ENCODE measurements around the gene ADCY9.

Gene ADCY9

GRCh38 chr16:3999479-4000325 lies 116.5 kb downstream of the ADCY9 start:
- Histone ChIP-seq H3K4me1 (ENCODE audit: control insufficient read depth, insufficient read depth, low read length) (peaks cover 19% of the 10 kb centered on the region), H3K27ac (ENCODE audit: low read depth, low read length) (0 out of 2 replicates have a peak overlapping the region, but pooled peaks have one; percentile 5), H3K4me3 (ENCODE audit: low read depth, low read length) (no peak overlapping the region), H3K36me3 (ENCODE audit: control insufficient read depth, insufficient read depth, low read length) (no peaks in the 10 kb centered on the region), H3K9me3 (ENCODE audit: control insufficient read depth, insufficient read depth, low read depth, low read length) (no peaks in the 10 kb centered on the region), H3K9ac (ENCODE audit: low read length) (peak overlapping the region; percentile 7), H3K27me3 (ENCODE audit: control insufficient read depth, insufficient read depth, low read length) (no peaks in the 10 kb centered on the region)

GRCh38 chr16:3998793-3999478 lies 117.3 kb downstream of the ADCY9 start:
- H3K27ac ChIP-seq (ENCODE audit: low read depth, low read length): 0 out of 2 replicates have a peak overlapping the region, but pooled peaks have one; percentile 5
- H3K9me3 ChIP-seq (ENCODE audit: control insufficient read depth, insufficient read depth, low read depth, low read length): no peaks in the 10 kb centered on the region
- H3K4me3 ChIP-seq (ENCODE audit: low read depth, low read length): no peak overlapping the region
- peak overlapping the region; percentile 7 for H3K9ac ChIP-seq (ENCODE audit: low read length)
- H3K36me3 ChIP-seq (ENCODE audit: control insufficient read depth, insufficient read depth, low read length): no peaks in the 10 kb centered on the region
- H3K27me3 ChIP-seq (ENCODE audit: control insufficient read depth, insufficient read depth, low read length): no peaks in the 10 kb centered on the region
- H3K4me1 ChIP-seq (ENCODE audit: control insufficient read depth, insufficient read depth, low read length): peaks cover 18% of the 10 kb centered on the region

DNA sequence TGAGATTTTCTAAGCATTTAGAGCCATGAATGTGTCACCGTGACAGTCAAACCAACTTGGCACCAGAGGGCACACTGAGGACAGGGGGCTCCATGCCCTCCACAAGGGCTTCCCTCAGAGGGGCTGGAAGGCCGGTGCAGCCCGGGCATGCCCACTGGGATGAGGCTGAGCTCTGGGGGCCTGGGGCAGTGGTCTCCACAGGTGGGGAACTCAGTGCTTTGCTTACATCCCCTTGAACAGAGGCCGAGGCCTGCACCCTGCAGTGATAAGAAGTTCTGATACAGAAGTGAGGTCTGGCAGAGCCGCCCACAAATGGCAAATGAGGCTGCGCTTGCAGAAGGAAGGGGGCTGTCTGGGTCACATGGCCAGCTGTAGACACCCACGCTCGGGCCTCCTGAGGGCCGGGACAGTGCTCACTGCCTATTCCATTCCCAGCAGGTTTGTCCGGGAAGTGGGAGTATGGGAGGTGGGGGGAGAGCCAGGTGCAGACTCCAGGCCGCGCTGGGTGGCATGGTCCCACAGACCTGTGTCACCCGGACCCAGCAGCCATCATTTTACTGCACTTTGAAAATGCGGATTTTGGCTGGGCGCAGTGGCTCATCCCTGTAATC lies 118.9 kb downstream of the ADCY9 start:
- no peak overlapping the region for H3K27ac ChIP-seq (ENCODE audit: low read depth, low read length)
- peaks cover 18% of the 10 kb centered on the region for H3K4me1 ChIP-seq (ENCODE audit: control insufficient read depth, insufficient read depth, low read length)
- no peaks in the 10 kb centered on the region for H3K27me3 ChIP-seq (ENCODE audit: control insufficient read depth, insufficient read depth, low read length)
- H3K36me3 ChIP-seq (ENCODE audit: control insufficient read depth, insufficient read depth, low read length): no peaks in the 10 kb centered on the region
- no peak overlapping the region for H3K9ac ChIP-seq (ENCODE audit: low read length)
- H3K4me3 ChIP-seq (ENCODE audit: low read depth, low read length): no peak overlapping the region
- no peaks in the 10 kb centered on the region for H3K9me3 ChIP-seq (ENCODE audit: control insufficient read depth, insufficient read depth, low read depth, low read length)

DNA sequence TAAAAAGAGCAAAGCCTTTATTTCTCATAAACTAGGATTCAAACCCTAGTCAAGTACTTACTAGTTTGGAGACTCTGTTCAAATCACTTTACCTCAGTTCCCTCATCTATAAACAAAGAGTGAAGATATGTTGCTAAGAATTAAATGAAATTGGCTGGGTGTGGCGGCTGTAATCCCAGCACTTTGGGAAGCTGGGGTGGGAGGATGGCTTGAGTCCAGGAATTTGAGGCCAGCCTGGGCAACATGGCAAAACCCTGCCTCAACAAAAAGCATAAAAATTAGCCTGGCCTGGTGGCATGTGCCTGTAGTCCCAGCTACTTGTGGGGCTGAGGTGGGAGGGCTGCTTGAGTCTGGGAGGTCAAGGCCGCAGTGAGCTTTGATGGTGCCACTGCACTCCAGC lies 121.2 kb downstream of the ADCY9 start:
- no peaks in the 10 kb centered on the region for H3K36me3 ChIP-seq (ENCODE audit: control insufficient read depth, insufficient read depth, low read length)
- no peaks in the 10 kb centered on the region for H3K27me3 ChIP-seq (ENCODE audit: control insufficient read depth, insufficient read depth, low read length)
- H3K27ac ChIP-seq (ENCODE audit: low read depth, low read length): no peak overlapping the region
- H3K4me1 ChIP-seq (ENCODE audit: control insufficient read depth, insufficient read depth, low read length): peaks cover 18% of the 10 kb centered on the region
- H3K9me3 ChIP-seq (ENCODE audit: control insufficient read depth, insufficient read depth, low read depth, low read length): no peaks in the 10 kb centered on the region
- H3K4me3 ChIP-seq (ENCODE audit: low read depth, low read length): no peak overlapping the region
- H3K9ac ChIP-seq (ENCODE audit: low read length): no peak overlapping the region

- no peak overlapping the region for H3K27ac ChIP-seq (ENCODE audit: low read depth, low read length)
- H3K9me3 ChIP-seq (ENCODE audit: control insufficient read depth, insufficient read depth, low read depth, low read length): no peaks in the 10 kb centered on the region
- no peaks in the 10 kb centered on the region for H3K36me3 ChIP-seq (ENCODE audit: control insufficient read depth, insufficient read depth, low read length)
- H3K27me3 ChIP-seq (ENCODE audit: control insufficient read depth, insufficient read depth, low read length): no peaks in the 10 kb centered on the region
- H3K4me3 ChIP-seq (ENCODE audit: low read depth, low read length): no peak overlapping the region
- no peak overlapping the region for H3K9ac ChIP-seq (ENCODE audit: low read length)
- H3K4me1 ChIP-seq (ENCODE audit: control insufficient read depth, insufficient read depth, low read length): 0 out of 2 replicates have a peak, but pooled peaks cover 6% of the 10 kb centered on the region
These were observed 123.0 kb downstream of the ADCY9 start for GRCh38 chr16:3993052-3993785.

DNA sequence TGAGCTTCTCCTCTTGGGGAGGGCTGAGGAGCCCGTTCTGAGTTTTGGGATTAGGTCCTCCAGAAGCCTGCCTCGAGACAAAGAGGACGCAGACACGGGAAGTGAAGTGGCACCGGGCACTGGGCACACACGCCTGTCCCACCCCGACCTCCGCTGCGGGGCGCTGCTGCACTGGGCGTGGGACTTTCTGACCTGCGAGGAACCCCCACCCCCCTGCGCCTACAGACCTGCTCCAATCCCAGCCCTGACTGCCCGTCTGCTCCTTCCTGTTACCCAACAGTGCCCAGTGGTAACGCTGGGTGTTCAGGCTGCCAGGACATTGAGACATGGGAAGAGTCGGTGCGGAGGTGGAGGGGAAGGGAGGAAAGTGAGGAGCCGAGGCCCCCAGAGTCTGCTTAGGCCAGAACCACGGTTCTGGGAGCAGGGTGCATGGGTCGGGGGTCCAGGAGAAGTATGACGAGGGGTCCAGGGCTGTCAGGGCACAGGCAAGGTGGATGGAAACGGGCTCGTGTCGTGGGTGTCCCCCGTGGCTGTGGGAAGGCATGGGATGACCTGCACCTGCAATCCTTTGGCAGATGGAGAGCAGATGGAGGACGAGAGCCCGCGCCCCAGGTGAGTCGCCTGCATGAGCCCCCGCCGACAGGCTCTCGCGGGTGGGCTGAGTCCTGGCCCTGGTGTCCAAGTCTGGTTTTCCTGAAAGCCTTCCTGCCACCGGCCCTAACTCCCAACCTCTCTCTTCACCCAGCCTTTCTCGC lies 123.8 kb downstream of the ADCY9 start:
- Histone ChIP-seq H3K36me3 (ENCODE audit: control insufficient read depth, insufficient read depth, low read length) (no peaks in the 10 kb centered on the region), H3K27ac (ENCODE audit: low read depth, low read length) (no peak overlapping the region), H3K4me1 (ENCODE audit: control insufficient read depth, insufficient read depth, low read length) (0 out of 2 replicates have a peak, but pooled peaks cover 5% of the 10 kb centered on the region), H3K4me3 (ENCODE audit: low read depth, low read length) (no peak overlapping the region), H3K9ac (ENCODE audit: low read length) (no peak overlapping the region), H3K27me3 (ENCODE audit: control insufficient read depth, insufficient read depth, low read length) (no peaks in the 10 kb centered on the region), H3K9me3 (ENCODE audit: control insufficient read depth, insufficient read depth, low read depth, low read length) (no peaks in the 10 kb centered on the region)

- H3K27me3 ChIP-seq (ENCODE audit: control insufficient read depth, insufficient read depth, low read length): no peaks in the 10 kb centered on the region
- no peaks in the 10 kb centered on the region for H3K4me1 ChIP-seq (ENCODE audit: control insufficient read depth, insufficient read depth, low read length)
- no peaks in the 10 kb centered on the region for H3K36me3 ChIP-seq (ENCODE audit: control insufficient read depth, insufficient read depth, low read length)
- no peaks in the 10 kb centered on the region for H3K9me3 ChIP-seq (ENCODE audit: control insufficient read depth, insufficient read depth, low read depth, low read length)
- no peak overlapping the region for H3K4me3 ChIP-seq (ENCODE audit: low read depth, low read length)
- no peak overlapping the region for H3K9ac ChIP-seq (ENCODE audit: low read length)
- no peak overlapping the region for H3K27ac ChIP-seq (ENCODE audit: low read depth, low read length)
These were observed 127.4 kb downstream of the ADCY9 start for GRCh38 chr16:3988824-3989223.

GRCh38 chr16:3988011-3988410 lies 128.2 kb downstream of the ADCY9 start:
- H3K9me3 ChIP-seq (ENCODE audit: control insufficient read depth, insufficient read depth, low read depth, low read length): no peaks in the 10 kb centered on the region
- H3K9ac ChIP-seq (ENCODE audit: low read length): no peak overlapping the region
- no peak overlapping the region for H3K4me3 ChIP-seq (ENCODE audit: low read depth, low read length)
- no peaks in the 10 kb centered on the region; the same call in 1 of the 2 replicates for H3K27me3 ChIP-seq (ENCODE audit: control insufficient read depth, insufficient read depth, low read length)
- no peaks in the 10 kb centered on the region for H3K4me1 ChIP-seq (ENCODE audit: control insufficient read depth, insufficient read depth, low read length)
- H3K36me3 ChIP-seq (ENCODE audit: control insufficient read depth, insufficient read depth, low read length): no peaks in the 10 kb centered on the region
- no peak overlapping the region for H3K27ac ChIP-seq (ENCODE audit: low read depth, low read length)

DNA sequence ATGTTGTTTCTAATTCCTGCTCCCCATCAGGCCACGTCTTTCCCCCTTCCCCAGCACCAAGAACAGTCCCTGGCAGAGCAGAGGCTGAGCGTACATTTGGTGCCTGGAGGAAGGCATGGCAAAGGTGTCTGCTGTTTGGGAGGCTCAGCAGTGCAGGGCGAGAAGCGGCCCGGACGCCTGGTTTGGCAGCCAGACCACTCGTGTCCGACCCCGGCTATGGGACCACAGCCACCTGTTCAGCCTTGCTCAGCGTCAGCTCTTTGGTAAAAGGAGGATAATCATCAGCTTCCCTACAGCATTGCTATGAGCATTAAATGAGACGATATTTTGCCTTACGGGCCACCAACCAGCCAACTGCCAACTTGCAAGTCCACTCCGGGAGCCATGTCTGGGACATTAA lies 129.0 kb downstream of the ADCY9 start:
- Histone ChIP-seq H3K9me3 (ENCODE audit: control insufficient read depth, insufficient read depth, low read depth, low read length) (no peaks in the 10 kb centered on the region), H3K27me3 (ENCODE audit: control insufficient read depth, insufficient read depth, low read length) (no peaks in the 10 kb centered on the region; the same call in 1 of the 2 replicates), H3K27ac (ENCODE audit: low read depth, low read length) (no peak overlapping the region), H3K9ac (ENCODE audit: low read length) (no peak overlapping the region), H3K4me3 (ENCODE audit: low read depth, low read length) (no peak overlapping the region), H3K4me1 (ENCODE audit: control insufficient read depth, insufficient read depth, low read length) (no peaks in the 10 kb centered on the region), H3K36me3 (ENCODE audit: control insufficient read depth, insufficient read depth, low read length) (no peaks in the 10 kb centered on the region)

DNA sequence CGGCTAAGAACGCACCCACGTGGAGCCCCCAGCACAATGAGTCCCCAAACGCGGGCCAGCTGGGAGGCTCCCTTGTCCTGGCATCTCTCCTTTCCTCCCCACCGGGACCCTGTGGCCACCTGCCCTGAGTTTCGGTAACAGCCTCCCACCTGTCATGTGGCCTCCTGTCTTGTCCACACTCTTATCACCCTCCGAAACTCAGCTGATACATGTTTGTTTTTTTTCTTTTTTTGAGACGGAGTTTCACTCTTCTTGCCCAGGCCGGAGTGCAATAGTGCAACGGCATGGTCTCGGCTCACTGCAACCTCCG lies 130.1 kb downstream of the ADCY9 start:
- H3K27me3 ChIP-seq (ENCODE audit: control insufficient read depth, insufficient read depth, low read length): no peaks in the 10 kb centered on the region; the same call in 1 of the 2 replicates
- no peak overlapping the region for H3K9ac ChIP-seq (ENCODE audit: low read length)
- H3K36me3 ChIP-seq (ENCODE audit: control insufficient read depth, insufficient read depth, low read length): no peaks in the 10 kb centered on the region
- no peaks in the 10 kb centered on the region for H3K4me1 ChIP-seq (ENCODE audit: control insufficient read depth, insufficient read depth, low read length)
- H3K4me3 ChIP-seq (ENCODE audit: low read depth, low read length): no peak overlapping the region
- no peaks in the 10 kb centered on the region for H3K9me3 ChIP-seq (ENCODE audit: control insufficient read depth, insufficient read depth, low read depth, low read length)
- no peak overlapping the region for H3K27ac ChIP-seq (ENCODE audit: low read depth, low read length)
